HepG2 (cell line): ENCODE measurements around the gene PEAK1. TPM values are rescaled to one million over a fixed set of nuclear protein-coding genes. Genes with fewer than 3 reads are reported as not detected.

ENCODE experiments used
- ATAC-seq: fragments of 200-7000 bp; cut with Tn5 transposase; 3 replicates; pipeline ENCODE4 v1.9.1; 2020; ENCODE audit warnings: mild to moderate bottlenecking, moderate library complexity
- BruUV-seq: library from RNA; stranded (reverse); fragments of 400-500 nt; replicated peaks from 2 replicates; lab custom pipeline; 2021; lab: Mats Ljungman, UMichigan
- CTCF ChIA-PET: fragments of 300-600 bp; formaldehyde crosslinking; extraction: SDS; loops from one replicate; lab custom pipeline; 2021; ENCODE audit warnings: low total read pairs, inconsistent platforms, low intra/inter-chr PET ratio; lab: Yijun Ruan, JAX
- POLR2A ChIA-PET: fragments of 350-600 bp; sonication (Branson Sonifier 250); formaldehyde crosslinking; loops from one replicate; lab custom pipeline; 2020; ENCODE audit warnings: antibody characterized with exemption, inconsistent platforms; lab: Yijun Ruan, JAX
- DNase-seq: peaks from one replicate; pipeline ENCODE4 v3.0.0-alpha.2; 2015; ENCODE audit warnings: low spot score
- FAIRE-seq: peaks from 3 replicates; lab custom pipeline; 2011; peaks lifted over from hg19 to GRCh38; lab: Jason Lieb, UNC
- H2AFZ ChIP-seq: one replicate; pipeline ENCODE4 v1.6.1; 2011; ENCODE audit warnings: low read length, inconsistent platforms
- H3K27ac ChIP-seq: fragments of 300-600 bp; 3 replicates; pipeline ENCODE4 v1.8.0; 2011; ENCODE audit warnings: mixed run types, mild to moderate bottlenecking, mixed read lengths, low read length, inconsistent platforms; ENCODE audit not compliant: insufficient read depth; ENCODE audit errors: extremely low read length
- H3K27me3 ChIP-seq, 2 experiments: fragments of 200-600 bp in 1 of 2; 2 replicates in 1 of 2; 3 replicates in 1 of 2; pipeline versions ENCODE4 v1.6.0 to v1.8.0; 2011; ENCODE audit warnings: low read length in 2 of 2, mild to moderate bottlenecking in 2 of 2, moderate library complexity in 2 of 2, inconsistent platforms in 1 of 2; ENCODE audit not compliant: insufficient read depth in 2 of 2, control insufficient read depth in 1 of 2
- H3K36me3 ChIP-seq, 2 experiments: fragments of 200-600 bp in 1 of 2; replicated peaks in 1 of 2; 2 replicates in 1 of 2; 3 replicates in 1 of 2; pipeline versions ENCODE4 v1.5.1 to v1.8.0; 2011; ENCODE audit warnings: low read length in 2 of 2, inconsistent platforms in 1 of 2; ENCODE audit not compliant: insufficient read depth in 2 of 2, control insufficient read depth in 1 of 2
- H3K4me1 ChIP-seq: 2 replicates; pipeline ENCODE4 v1.5.1; 2012; ENCODE audit warnings: low read length, inconsistent platforms; ENCODE audit not compliant: insufficient read depth
- H3K4me2 ChIP-seq: 2 replicates; pipeline ENCODE4 v1.6.0; 2011; ENCODE audit warnings: low read depth, low read length, inconsistent platforms
- H3K4me3 ChIP-seq, 3 experiments: fragments of 200-600 bp in 1 of 3; sonication (generic), shearing (Covaris generic) in 1 of 3; replicated peaks in 1 of 3; 2 replicates each; pipeline ENCODE4 v1.5.1; 2011 to 2016; ENCODE audit warnings: low read length in 3 of 3, inconsistent platforms in 2 of 3, low read depth in 2 of 3, mild to moderate bottlenecking in 2 of 3, control low read depth in 1 of 3, mixed read lengths in 1 of 3; ENCODE audit not compliant: insufficient read depth in 1 of 3
- H3K79me2 ChIP-seq: one replicate; pipeline ENCODE4 v1.6.1; 2011; ENCODE audit warnings: low read length, inconsistent platforms; ENCODE audit not compliant: insufficient read depth
- H3K9ac ChIP-seq: 2 replicates; pipeline ENCODE4 v1.6.0; 2011; ENCODE audit warnings: mild to moderate bottlenecking, low read depth, low read length, inconsistent platforms; ENCODE audit not compliant: insufficient read depth
- H3K9me3 ChIP-seq: 2 replicates; pipeline ENCODE4 v1.5.1; 2012; ENCODE audit warnings: mild to moderate bottlenecking, low read length
- H4K20me1 ChIP-seq: 2 replicates; pipeline ENCODE4 v1.6.0; 2011; ENCODE audit warnings: inconsistent platforms, mild to moderate bottlenecking, low read length, moderate library complexity; ENCODE audit not compliant: insufficient read depth
- HOXA5 ChIP-seq: sonication (generic); formaldehyde crosslinking; IDR thresholded peaks from 2 replicates; pipeline ENCODE4 v1.4.0; 2020; ENCODE audit warnings: missing genetic modification reagents
- NCOA1 ChIP-seq: sonication (generic); formaldehyde crosslinking; IDR thresholded peaks from 2 replicates; pipeline ENCODE4 v1.9.0; 2021; ENCODE audit warnings: missing genetic modification reagents
- NCOA5 ChIP-seq: sonication (generic); formaldehyde crosslinking; IDR thresholded peaks from 2 replicates; pipeline ENCODE4 v1.4.0; 2020; ENCODE audit warnings: missing genetic modification reagents
- PTBP1 ChIP-seq: fragments of 200-400 bp; formaldehyde crosslinking; IDR thresholded peaks from 2 replicates; pipeline ENCODE4 v1.6.1; 2018; ENCODE audit warnings: low read length, low read depth; ENCODE audit not compliant: poor library complexity, severe bottlenecking
- RARG ChIP-seq: sonication (generic); formaldehyde crosslinking; IDR thresholded peaks from 2 replicates; pipeline ENCODE4 v1.4.0; 2020; ENCODE audit warnings: low read depth, mild to moderate bottlenecking, missing genetic modification reagents
- REPIN1 ChIP-seq: sonication (generic); formaldehyde crosslinking; IDR thresholded peaks from 2 replicates; pipeline ENCODE4 v1.8.0; 2022; ENCODE audit warnings: missing genetic modification reagents, low read depth, mild to moderate bottlenecking, borderline replicate concordance
- STAG1 ChIP-seq: sonication (generic); formaldehyde crosslinking; IDR thresholded peaks from 2 replicates; pipeline ENCODE4 v1.4.0; 2020; ENCODE audit warnings: missing genetic modification reagents
- TARDBP ChIP-seq: sonication (generic); formaldehyde crosslinking; IDR thresholded peaks from 2 replicates; pipeline ENCODE4 v1.8.0; 2022; ENCODE audit warnings: mild to moderate bottlenecking, missing genetic modification reagents
- TGIF2 ChIP-seq: IDR thresholded peaks from 2 replicates; pipeline ENCODE4 v1.6.1; 2016; ENCODE audit warnings: control low read depth, missing compliant biosample characterization
- ZFP36L2 ChIP-seq: sonication (generic); formaldehyde crosslinking; IDR thresholded peaks from 2 replicates; pipeline ENCODE4 v1.4.0; 2020; ENCODE audit warnings: missing genetic modification reagents
- ZMYM3 ChIP-seq: sonication (generic); formaldehyde crosslinking; IDR thresholded peaks from 2 replicates; pipeline ENCODE4 v1.5.1; 2020; ENCODE audit warnings: mild to moderate bottlenecking, missing genetic modification reagents
- ZNF143 ChIP-seq: sonication (generic); formaldehyde crosslinking; IDR thresholded peaks from 2 replicates; pipeline ENCODE4 v1.4.0; 2020; ENCODE audit warnings: missing genetic modification reagents
- ZNF30 ChIP-seq: sonication (generic); formaldehyde crosslinking; IDR thresholded peaks from 2 replicates; pipeline ENCODE4 v1.5.0; 2020; ENCODE audit warnings: mild to moderate bottlenecking, missing genetic modification reagents
- ZNF34 ChIP-seq: sonication (generic); formaldehyde crosslinking; IDR thresholded peaks from 2 replicates; pipeline ENCODE4 v1.4.0; 2020; ENCODE audit warnings: mild to moderate bottlenecking, missing genetic modification reagents, borderline replicate concordance
- ZNF772 ChIP-seq: sonication (generic); formaldehyde crosslinking; IDR thresholded peaks from 2 replicates; pipeline ENCODE4 v1.5.0; 2020; ENCODE audit warnings: mild to moderate bottlenecking, missing genetic modification reagents
- ZNF780A ChIP-seq: sonication (generic); formaldehyde crosslinking; IDR thresholded peaks from 2 replicates; pipeline ENCODE4 v1.8.0; 2022; ENCODE audit warnings: mild to moderate bottlenecking, missing genetic modification reagents, moderate library complexity
- ZSCAN30 ChIP-seq: sonication (generic); formaldehyde crosslinking; IDR thresholded peaks from 2 replicates; pipeline ENCODE4 v1.5.0; 2020; ENCODE audit warnings: mild to moderate bottlenecking, missing genetic modification reagents
- WGBS: methylation state at CpG from one replicate; pipeline ENCODE4 v1.1.6; 2017; ENCODE audit warnings: low lambda C conversion rate; 5-methylcytosine and 5-hydroxymethylcytosine counted together
- in situ Hi-C: cut with HindIII; loops from 2 replicates; pipeline ENCODE4 v1.10.0; 2017; ENCODE audit warnings: low pct_unique_long_range_greater_than_20kb; ENCODE audit not compliant: extremely low pct_ligation_motif_present
- intact Hi-C: fragments of 100-400 bp; cut with micrococcal nuclease; formaldehyde crosslinking; loops from one replicate; pipeline ENCODE4 v1.10.0; 2022; ENCODE audit not compliant: unreplicated experiment
- polyA plus RNA-seq, 8 experiments: library from polyadenylated mRNA; depleted of rRNA in 3 of 8; stranded (reverse) in 7 of 8; unstranded in 1 of 8; fragments of >200 nt; fragmentation: Illumina TruSeq in 4 of 8; extraction: Trizol in 4 of 8; gene quantifications; 2 replicates each; pipeline versions ENCODE4 v1.2.1 to v1.2.3, GENCODE V29; 2011 to 2016; ENCODE audit warnings: low read depth in 4 of 8, missing spikeins in 1 of 8, mixed read lengths in 1 of 8; ENCODE audit not compliant: insufficient read depth in 1 of 8
- total RNA-seq, 5 experiments: library from RNA; depleted of rRNA; stranded (reverse); fragments of >200 nt; fragmentation: Illumina TruSeq; extraction: Trizol; gene quantifications; 2 replicates each; pipeline ENCODE4 v1.2.3, GENCODE V29; 2016; ENCODE audit warnings: low read depth in 1 of 5

PEAK1 gene
- total and polyA plus RNA-seq, 2 of the 13 experiments (the other 11 are each of a cell fraction or from before 2014, with no cell fraction given): 6.0 to 6.6 TPM

DNA sequence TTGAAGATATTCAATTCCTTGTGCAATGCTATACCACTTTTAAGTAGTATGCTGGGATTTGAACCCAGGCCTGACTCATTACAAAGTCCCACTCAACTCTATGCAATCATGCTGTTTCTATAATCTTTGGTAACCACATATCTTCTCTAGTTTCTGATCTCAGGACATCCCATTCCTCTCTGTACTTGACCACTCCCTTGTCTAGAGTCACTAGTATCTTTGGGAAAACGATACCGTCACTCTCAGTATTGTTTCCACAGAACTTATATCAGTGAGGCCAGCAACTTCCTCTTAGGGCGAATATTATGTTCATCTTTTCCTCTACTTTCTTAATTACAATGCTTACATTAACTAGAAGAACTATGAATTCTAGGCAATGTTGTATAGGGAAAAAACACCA, 211.7 kb downstream of the PEAK1 start:
- H3K4me3 ChIP-seq: no peak overlapping the region
- ChIA-PET CTCF (no interaction called here), POLR2A (no interaction called here)
- H3K9ac ChIP-seq: no peak overlapping the region
- intact Hi-C loops: no loop called here
- DNase-seq (no peak), ATAC-seq (no peak), FAIRE-seq (no peak)
- no peaks in the 10 kb centered on the region for H3K36me3 ChIP-seq
- TF ChIP-seq REPIN1 (no peak), ZNF780A (CRISPR knock-in tag) (no peak), NCOA5 (CRISPR knock-in tag) (no peak), RARG (CRISPR knock-in tag) (no peak), ZNF34 (no peak), TGIF2 (no peak), ZMYM3 (no peak), HOXA5 (CRISPR knock-in tag) (no peak), NCOA1 (CRISPR knock-in tag) (no peak), ZNF143 (CRISPR knock-in tag) (no peak)
- no peaks in the 10 kb centered on the region for H3K27me3 ChIP-seq
- 97% methylated on average over 3 of the region's 3 CpGs for WGBS
- H2AFZ ChIP-seq: no peak overlapping the region
- H3K79me2 ChIP-seq: no peaks in the 10 kb centered on the region
- no TSS peak for BruUV-seq
- H3K9me3 ChIP-seq: no peaks in the 10 kb centered on the region
- H3K4me1 ChIP-seq: no peaks in the 10 kb centered on the region
- in situ Hi-C loops: no loop called here
- H3K27ac ChIP-seq: no peak overlapping the region
- H3K4me2 ChIP-seq: no peak overlapping the region
- no peaks in the 10 kb centered on the region for H4K20me1 ChIP-seq

DNA sequence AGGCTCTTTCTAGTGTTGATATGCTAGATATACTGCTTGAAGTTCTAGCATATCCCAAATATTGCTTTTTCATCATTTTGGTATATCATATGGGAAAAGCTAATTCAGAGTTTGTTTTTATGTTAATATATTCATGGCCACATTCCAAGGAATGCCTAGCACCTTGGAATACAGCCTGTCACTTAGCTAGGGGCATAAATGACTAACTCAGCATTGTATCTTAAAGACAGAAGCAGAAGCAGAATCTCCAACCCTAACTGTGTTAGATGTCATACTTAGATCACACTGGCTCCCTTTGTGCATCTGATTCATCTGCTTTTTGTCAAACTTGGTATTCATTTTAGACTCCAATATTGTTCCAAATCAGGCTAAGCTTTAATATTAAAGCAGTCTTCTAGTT, 218.2 kb downstream of the PEAK1 start:
- ChIA-PET CTCF (no interaction called here), POLR2A (no interaction called here)
- intact Hi-C loops (no loop called here), in situ Hi-C loops (no loop called here)
- no peak overlapping the region for H3K27ac ChIP-seq
- ATAC-seq (no peak), DNase-seq (no peak), FAIRE-seq (no peak)
- no peaks in the 10 kb centered on the region for H3K36me3 ChIP-seq
- no peak for TF ChIP-seq ZSCAN30 (CRISPR knock-in tag)
- no peak for TF ChIP-seq TARDBP (CRISPR knock-in tag)
- no peak for TF ChIP-seq ZFP36L2 (CRISPR knock-in tag)
- no peak for TF ChIP-seq ZNF772 (CRISPR knock-in tag)
- no peak for TF ChIP-seq ZNF30 (CRISPR knock-in tag)
- no peak for TF ChIP-seq PTBP1
- TF ChIP-seq STAG1 (CRISPR knock-in tag): no peak
- H3K4me1 ChIP-seq: no peaks in the 10 kb centered on the region
- no peak overlapping the region for H3K4me2 ChIP-seq
- BruUV-seq: no TSS peak
- H3K27me3 ChIP-seq: no peaks in the 10 kb centered on the region
- H4K20me1 ChIP-seq: no peaks in the 10 kb centered on the region
- no peak overlapping the region for H3K4me3 ChIP-seq
- no peak overlapping the region for H3K9ac ChIP-seq
- H3K9me3 ChIP-seq: no peaks in the 10 kb centered on the region
- H2AFZ ChIP-seq: no peak overlapping the region
- H3K79me2 ChIP-seq: no peaks in the 10 kb centered on the region
